Mesothelial cell of epicardium (in vitro differentiated cells): ENCODE data around the gene LY6G6F. TPM values are rescaled to one million over a fixed set of nuclear protein-coding genes. Genes with fewer than 3 reads are reported as not detected.
A peak's percentile ranks its signal among the peaks of the same experiment; 100 is the strongest.

ENCODE experiments used
- DNase-seq, 2 experiments: peaks; one replicate each; pipeline ENCODE4 v3.0.0; 2021; ENCODE audit warnings: low spot score in 2 of 2; ENCODE audit not compliant: unreplicated experiment in 2 of 2
- H3K27ac Mint-ChIP-seq: 2 replicates; pipeline ENCODE4 v1.8.0; 2021; ENCODE audit warnings: mixed read lengths
- H3K27me3 Mint-ChIP-seq: 2 replicates; pipeline ENCODE4 v1.8.0; 2021; ENCODE audit warnings: low read depth, mixed read lengths
- H3K36me3 Mint-ChIP-seq: 2 replicates; pipeline ENCODE4 v1.8.0; 2021; ENCODE audit warnings: mixed read lengths
- H3K4me1 Mint-ChIP-seq: 2 replicates; pipeline ENCODE4 v1.8.0; 2021; ENCODE audit warnings: mixed read lengths
- H3K4me3 Mint-ChIP-seq: 2 replicates; pipeline ENCODE4 v1.8.0; 2021; ENCODE audit warnings: mild to moderate bottlenecking, moderate library complexity, mixed read lengths
- H3K9me3 Mint-ChIP-seq: 2 replicates; pipeline ENCODE4 v1.8.0; 2021; ENCODE audit warnings: mixed read lengths
- CTCF ChIP-seq: fragments of 200-600 bp; sonication (generic); IDR thresholded peaks from one replicate; pipeline ENCODE4 v1.5.0; 2021; ENCODE audit warnings: antibody characterized with exemption; ENCODE audit not compliant: unreplicated experiment
- total RNA-seq: library from RNA; stranded (reverse); gene quantifications from 3 replicates; pipeline ENCODE4 v1.2.1, GENCODE V29; 2021

The LY6G6F gene
- total RNA-seq, 1 donor from 2014 or later, result not detected

DNA sequence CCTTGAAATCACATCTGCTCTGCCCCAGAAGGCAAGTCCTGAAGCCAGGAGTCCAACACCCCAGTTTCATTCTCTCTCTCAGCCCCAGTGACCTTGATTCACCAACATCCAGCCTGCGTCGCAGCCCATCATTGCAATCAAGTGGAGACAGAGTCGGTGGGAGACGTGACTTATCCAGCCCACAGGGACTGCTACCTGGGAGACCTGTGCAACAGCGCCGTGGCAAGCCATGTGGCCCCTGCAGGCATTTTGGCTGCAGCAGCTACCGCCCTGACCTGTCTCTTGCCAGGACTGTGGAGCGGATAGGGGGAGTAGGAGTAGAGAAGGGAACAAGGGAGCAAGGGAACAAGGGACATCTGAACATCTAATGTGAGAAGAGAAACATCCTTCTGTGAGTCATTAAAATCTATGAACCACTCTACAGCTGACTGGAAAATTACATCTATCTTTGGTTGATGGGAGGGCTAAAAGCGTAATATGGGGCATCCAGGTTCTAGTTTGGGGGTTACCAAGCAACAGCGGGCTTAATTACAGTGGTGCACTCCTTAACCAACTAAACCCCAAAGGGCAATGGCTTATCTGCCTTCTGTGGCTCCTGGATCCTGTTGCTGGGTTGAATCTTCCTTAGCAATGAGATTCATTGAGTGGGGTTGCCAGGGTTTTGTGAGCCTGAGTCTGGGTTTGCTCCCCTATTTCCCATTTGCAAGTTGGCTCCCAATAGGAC, 11.0 kb downstream of the LY6G6F start:
- no peak overlapping the region for H3K4me3 Mint-ChIP-seq
- peaks cover 1% of the 10 kb centered on the region for H3K36me3 Mint-ChIP-seq
- no peak for DNase-seq
- peaks cover 46% of the 10 kb centered on the region for H3K4me1 Mint-ChIP-seq
- peak overlapping the region; percentile 81 for H3K27ac Mint-ChIP-seq
- no peaks in the 10 kb centered on the region for H3K27me3 Mint-ChIP-seq
- no peak for TF ChIP-seq CTCF
- H3K9me3 Mint-ChIP-seq, result no peaks in the 10 kb centered on the region

- no peak for DNase-seq
- no peaks in the 10 kb centered on the region for H3K9me3 Mint-ChIP-seq
- no peak for TF ChIP-seq CTCF
- peak overlapping the region; percentile 81 for H3K27ac Mint-ChIP-seq
- H3K36me3 Mint-ChIP-seq, result peaks cover 1% of the 10 kb centered on the region
- H3K4me3 Mint-ChIP-seq, result no peak overlapping the region
- H3K4me1 Mint-ChIP-seq, result peaks cover 42% of the 10 kb centered on the region
- no peaks in the 10 kb centered on the region for H3K27me3 Mint-ChIP-seq
Measured at GRCh38 chr6:31718265-31718664, 11.6 kb downstream of the LY6G6F start.

- peaks cover 35% of the 10 kb centered on the region for H3K4me1 Mint-ChIP-seq
- no peak overlapping the region for H3K4me3 Mint-ChIP-seq
- H3K36me3 Mint-ChIP-seq, result peaks cover 1% of the 10 kb centered on the region
- no peak for TF ChIP-seq CTCF
- no peak for DNase-seq
- peak overlapping the region; percentile 81 for H3K27ac Mint-ChIP-seq
- H3K27me3 Mint-ChIP-seq, result no peaks in the 10 kb centered on the region
- H3K9me3 Mint-ChIP-seq, result no peaks in the 10 kb centered on the region
Measured at GRCh38 chr6:31719001-31719400, 12.3 kb downstream of the LY6G6F start.

GRCh38 chr6:31720196-31720770, 13.6 kb downstream of the LY6G6F start:
- Mint-ChIP-seq H3K9me3 (no peaks in the 10 kb centered on the region), H3K4me1 (peaks cover 26% of the 10 kb centered on the region), H3K4me3 (no peak overlapping the region), H3K27me3 (no peaks in the 10 kb centered on the region), H3K36me3 (peaks cover 5% of the 10 kb centered on the region), H3K27ac (peak overlapping the region; percentile 44)
- TF ChIP-seq CTCF, result no peak
- no peak for DNase-seq

- Mint-ChIP-seq H3K4me1 (peaks cover 26% of the 10 kb centered on the region), H3K9me3 (no peaks in the 10 kb centered on the region), H3K36me3 (peaks cover 15% of the 10 kb centered on the region), H3K27ac (peak within 1 kb of the TSS; percentile 14), H3K27me3 (no peaks in the 10 kb centered on the region), H3K4me3 (no peak within 1 kb of the TSS)
- no peak for DNase-seq
- no peak for TF ChIP-seq CTCF
Measured at GRCh38 chr6:31721351-31722020, 14.8 kb downstream of the LY6G6F start, which contains the start of gene LY6G6C. LY6G6C (minus strand) TSS chr6:31721746; CDS start chr6:31721679, 67 bp downstream.
